Esophagus muscularis mucosa (tissue), 4 donors: Measurements from ENCODE around the gene ERC2.

Experiments used
- CTCF ChIP-seq, 3 experiments: fragments of 200-600 bp in 2 of 3; fragments of 450-650 bp in 1 of 3; sonication (generic) in 2 of 3; IDR thresholded peaks; one replicate each; pipeline ENCODE4 v1.5.1; 2017 to 2019; ENCODE audit warnings: antibody characterized with exemption in 3 of 3, mild to moderate bottlenecking in 2 of 3, moderate library complexity in 1 of 3
- EP300 ChIP-seq: sonication (generic); formaldehyde crosslinking; IDR thresholded peaks from one replicate; pipeline ENCODE4 v1.6.1; 2017; ENCODE audit warnings: antibody characterized with exemption
- POLR2A ChIP-seq: fragments of 450-650 bp; IDR thresholded peaks from one replicate; pipeline ENCODE4 v1.6.1; 2017; ENCODE audit warnings: antibody characterized with exemption, moderate library complexity, mild to moderate bottlenecking, low read depth
- POLR2AphosphoS5 ChIP-seq, 2 donors: sonication (generic); formaldehyde crosslinking; IDR thresholded peaks; one replicate each; pipeline ENCODE4 v1.6.1; 2017; ENCODE audit warnings: antibody characterized with exemption in 2 of 2

GRCh38 chr3:55484191-55484689 is 984.0 kb downstream of the ERC2 start:
- TF ChIP-seq CTCF (IDR thresholded peaks at IDR 0.05) (no peak), POLR2A (no peak), POLR2AphosphoS5 (IDR thresholded peaks at IDR 0.05) (no peak), EP300 (no peak)
